Mononuclear cell (primary cell): Measurements from ENCODE around the gene ARL6IP5. TPM values are rescaled to one million over a fixed set of nuclear protein-coding genes. Genes with fewer than 3 reads are reported as not detected.

ENCODE experiments used
- H3K27me3 ChIP-seq: 2 replicates; pipeline ENCODE4 v1.6.0; 2011; ENCODE audit warnings: low read length, control low read depth; ENCODE audit not compliant: insufficient read depth
- H3K4me1 ChIP-seq: 2 replicates; pipeline ENCODE4 v1.5.1; 2011; ENCODE audit warnings: mild to moderate bottlenecking, low read length, control low read depth; ENCODE audit not compliant: insufficient read depth
- H3K4me3 ChIP-seq: 2 replicates; pipeline ENCODE4 v1.5.1; 2011; ENCODE audit warnings: mild to moderate bottlenecking, low read length, moderate library complexity
- H3K9me3 ChIP-seq: 2 replicates; pipeline ENCODE4 v1.5.1; 2011; ENCODE audit warnings: low read depth, mild to moderate bottlenecking, control low read depth, low read length
- total RNA-seq: library from RNA; depleted of rRNA; stranded (reverse); fragments of >200 nt; gene quantifications from one replicate; pipeline ENCODE4 v1.2.3, GENCODE V29; 2012

The ARL6IP5 gene
- total RNA-seq, 1 donor = 72.2 TPM

DNA sequence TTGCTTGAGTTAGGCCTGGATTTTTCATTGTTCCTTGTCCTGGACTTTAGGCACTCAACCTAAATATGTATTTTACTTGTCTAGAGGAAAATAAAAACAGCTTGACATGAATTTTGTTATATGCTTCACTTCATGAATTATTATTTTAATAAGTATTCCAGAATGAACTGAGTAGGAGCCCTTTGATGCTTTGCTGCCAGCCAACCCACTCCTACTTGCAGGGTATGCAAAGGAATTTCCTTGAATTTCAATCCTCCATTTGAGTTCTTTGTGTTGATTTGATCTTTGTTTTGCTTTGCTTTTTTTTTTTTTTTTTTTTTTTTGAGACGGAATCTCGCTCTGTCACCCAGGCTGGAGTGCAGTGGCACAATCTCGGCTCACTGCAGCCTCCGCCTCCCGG, 11.6 kb downstream of the ARL6IP5 start:
- no peaks in the 10 kb centered on the region for H3K9me3 ChIP-seq
- H3K4me3 ChIP-seq = no peak overlapping the region
- no peaks in the 10 kb centered on the region for H3K27me3 ChIP-seq
- peaks cover 90% of the 10 kb centered on the region for H3K4me1 ChIP-seq

DNA sequence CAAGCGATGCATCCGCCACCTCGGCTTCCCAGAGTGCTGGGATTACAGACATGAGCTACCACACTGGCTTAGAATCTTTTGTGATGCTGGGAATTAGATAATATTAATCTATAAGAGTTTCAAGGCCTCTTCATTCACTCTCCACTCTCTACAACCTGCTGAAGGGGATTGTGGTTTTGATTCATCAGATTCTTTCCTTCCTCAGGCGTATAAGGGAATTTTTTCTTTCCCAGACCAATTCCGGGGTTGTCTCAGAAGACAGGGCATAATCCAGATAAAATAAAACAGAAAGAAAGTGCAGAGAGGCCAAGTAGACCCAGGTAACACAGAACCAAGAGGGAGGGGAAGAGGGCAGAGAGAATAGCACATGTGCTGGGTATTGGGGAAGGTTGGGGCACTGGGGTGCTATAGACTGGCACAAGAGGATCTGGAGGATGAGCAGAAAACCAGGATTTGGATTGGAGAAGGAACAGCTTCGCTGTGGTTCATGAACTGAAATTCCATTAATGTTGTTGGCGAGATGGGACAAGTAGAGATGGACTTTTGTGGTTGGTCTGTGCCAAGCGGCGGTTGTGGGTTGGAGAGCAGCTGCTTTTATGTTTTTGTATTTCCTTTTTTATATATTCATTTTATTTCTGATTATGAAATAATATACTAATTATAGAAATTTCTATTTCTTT, 12.8 kb downstream of the ARL6IP5 start:
- H3K27me3 ChIP-seq = no peaks in the 10 kb centered on the region
- no peak overlapping the region for H3K4me3 ChIP-seq
- H3K4me1 ChIP-seq = peaks cover 86% of the 10 kb centered on the region
- H3K9me3 ChIP-seq = no peaks in the 10 kb centered on the region

DNA sequence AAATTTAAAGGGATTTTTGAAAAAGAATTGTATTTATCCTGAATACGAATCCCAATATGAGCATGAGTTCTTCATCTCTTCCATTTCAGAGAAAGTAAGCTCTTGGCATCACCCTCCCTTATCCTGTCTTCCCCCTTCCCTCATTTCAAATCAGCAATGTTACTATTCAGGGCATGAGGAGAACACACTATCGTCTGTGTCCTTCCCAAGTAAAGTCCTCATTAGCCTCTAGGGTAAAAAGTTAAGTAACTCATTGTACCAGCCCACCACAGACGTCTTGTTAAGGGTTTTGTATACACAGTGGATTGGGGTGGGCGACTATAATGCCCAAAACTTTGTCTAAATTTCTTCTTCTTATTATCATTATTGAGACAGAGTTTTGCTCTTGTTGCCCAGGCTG, 14.8 kb downstream of the ARL6IP5 start:
- no peaks in the 10 kb centered on the region for H3K27me3 ChIP-seq
- no peaks in the 10 kb centered on the region for H3K9me3 ChIP-seq
- no peak overlapping the region for H3K4me3 ChIP-seq
- H3K4me1 ChIP-seq = peaks cover 75% of the 10 kb centered on the region

DNA sequence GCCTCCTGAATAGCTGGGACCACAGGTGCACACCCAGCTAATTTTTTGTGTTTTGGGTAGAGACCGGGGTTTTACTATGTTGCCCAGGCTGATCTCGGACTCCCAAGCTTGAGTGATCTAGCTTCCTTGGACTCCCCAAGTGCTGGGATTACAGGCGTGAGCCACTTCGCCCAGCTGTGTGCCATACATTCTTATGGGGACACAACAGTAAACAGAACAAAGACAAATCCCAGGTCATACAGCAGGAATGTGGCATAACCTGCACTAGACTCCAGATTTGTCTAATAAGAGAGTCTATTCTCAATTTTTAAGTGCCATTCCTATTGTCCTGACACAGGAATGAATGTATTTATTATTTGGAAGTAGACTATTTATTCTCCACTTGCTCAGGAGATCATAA, 17.6 kb downstream of the ARL6IP5 start:
- Histone ChIP-seq H3K9me3 (no peaks in the 10 kb centered on the region), H3K27me3 (no peaks in the 10 kb centered on the region), H3K4me1 (peaks cover 55% of the 10 kb centered on the region), H3K4me3 (no peak overlapping the region)

DNA sequence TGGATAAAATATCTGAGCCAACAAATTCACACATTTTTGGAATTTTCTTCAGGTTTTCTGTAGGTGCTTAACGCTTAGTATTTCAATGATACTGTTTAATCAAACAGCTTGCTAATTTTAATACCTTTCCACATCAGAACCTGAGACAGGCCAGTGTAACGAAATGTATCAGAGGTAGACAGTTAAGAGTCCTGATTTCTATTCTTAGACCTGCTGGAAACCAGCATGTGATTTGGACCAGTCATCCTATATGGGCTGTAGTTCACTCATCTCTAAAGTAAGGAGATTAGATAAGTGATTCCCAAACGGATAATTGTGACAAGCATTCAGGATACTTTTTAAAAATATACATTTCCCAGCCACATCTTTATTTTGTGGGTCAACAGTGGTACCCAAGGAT, 18.4 kb downstream of the ARL6IP5 start:
- Histone ChIP-seq H3K9me3 (no peaks in the 10 kb centered on the region), H3K27me3 (no peaks in the 10 kb centered on the region), H3K4me3 (no peak overlapping the region), H3K4me1 (peaks cover 47% of the 10 kb centered on the region)

DNA sequence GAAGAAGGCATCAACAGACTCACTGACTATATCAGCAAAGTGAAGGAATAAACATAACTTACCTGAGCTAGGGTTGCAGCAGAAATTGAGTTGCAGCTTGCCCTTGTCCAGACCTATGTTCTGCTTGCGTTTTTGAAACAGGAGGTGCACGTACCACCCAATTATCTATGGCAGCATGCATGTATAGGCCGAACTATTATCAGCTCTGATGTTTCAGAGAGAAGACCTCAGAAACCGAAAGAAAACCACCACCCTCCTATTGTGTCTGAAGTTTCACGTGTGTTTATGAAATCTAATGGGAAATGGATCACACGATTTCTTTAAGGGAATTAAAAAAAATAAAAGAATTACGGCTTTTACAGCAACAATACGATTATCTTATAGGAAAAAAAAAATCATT, 19.8 kb downstream of the ARL6IP5 start:
- no peaks in the 10 kb centered on the region for H3K9me3 ChIP-seq
- H3K4me3 ChIP-seq = no peak overlapping the region
- no peaks in the 10 kb centered on the region for H3K27me3 ChIP-seq
- H3K4me1 ChIP-seq = peaks cover 41% of the 10 kb centered on the region

DNA sequence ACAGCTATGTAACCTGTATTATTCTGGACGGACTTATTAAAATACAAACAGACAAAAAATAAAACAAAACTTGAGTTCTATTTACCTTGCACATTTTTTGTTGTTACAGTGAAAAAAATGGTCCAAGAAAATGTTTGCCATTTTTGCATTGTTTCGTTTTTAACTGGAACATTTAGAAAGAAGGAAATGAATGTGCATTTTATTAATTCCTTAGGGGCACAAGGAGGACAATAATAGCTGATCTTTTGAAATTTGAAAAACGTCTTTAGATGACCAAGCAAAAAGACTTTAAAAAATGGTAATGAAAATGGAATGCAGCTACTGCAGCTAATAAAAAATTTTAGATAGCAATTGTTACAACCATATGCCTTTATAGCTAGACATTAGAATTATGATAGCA, 20.6 kb downstream of the ARL6IP5 start:
- H3K27me3 ChIP-seq = no peaks in the 10 kb centered on the region
- peaks cover 35% of the 10 kb centered on the region for H3K4me1 ChIP-seq
- no peak overlapping the region for H3K4me3 ChIP-seq
- H3K9me3 ChIP-seq = no peaks in the 10 kb centered on the region

DNA sequence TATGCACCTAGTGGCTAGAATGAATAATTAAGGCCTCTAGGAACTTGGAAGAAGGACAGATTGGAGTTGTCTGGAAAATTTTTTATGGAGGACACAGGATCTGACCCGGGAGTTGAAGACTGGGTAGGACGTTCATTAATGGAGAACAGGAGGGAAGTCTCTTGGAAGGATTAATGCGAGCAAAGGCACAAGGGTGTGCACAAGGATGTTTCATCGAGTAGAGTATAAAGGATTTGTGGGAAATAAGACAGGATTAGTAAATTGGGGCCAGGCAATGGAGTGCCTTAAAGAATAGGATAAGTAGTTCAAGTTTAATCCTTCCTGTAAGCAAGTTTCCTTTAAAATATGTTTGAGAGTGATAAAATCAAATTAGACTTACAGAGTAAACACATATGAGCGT, 23.1 kb downstream of the ARL6IP5 start:
- H3K4me3 ChIP-seq = no peak overlapping the region
- H3K9me3 ChIP-seq = no peaks in the 10 kb centered on the region
- H3K4me1 ChIP-seq = peaks cover 17% of the 10 kb centered on the region
- H3K27me3 ChIP-seq = no peaks in the 10 kb centered on the region

DNA sequence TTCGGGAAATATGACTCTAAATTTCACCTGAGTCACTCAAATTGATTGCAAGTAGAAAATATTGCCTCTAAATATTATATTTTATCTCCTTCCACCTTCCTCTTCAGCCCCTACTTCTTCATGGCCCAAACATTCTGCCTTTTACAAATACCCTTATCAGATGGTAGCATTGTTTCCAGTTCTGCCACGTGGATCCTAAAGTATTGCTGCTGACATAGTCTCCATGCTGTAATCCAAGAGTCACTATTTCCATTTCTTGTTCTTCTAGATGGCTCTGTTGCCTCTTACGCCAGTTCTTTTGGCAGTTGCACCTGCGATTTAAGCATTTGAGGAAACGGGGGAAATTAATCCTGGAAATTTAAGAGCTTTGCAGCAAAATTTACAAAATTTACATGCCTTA, 24.1 kb downstream of the ARL6IP5 start:
- Histone ChIP-seq H3K4me3 (no peak overlapping the region), H3K27me3 (no peaks in the 10 kb centered on the region), H3K9me3 (no peaks in the 10 kb centered on the region), H3K4me1 (peaks cover 15% of the 10 kb centered on the region)

DNA sequence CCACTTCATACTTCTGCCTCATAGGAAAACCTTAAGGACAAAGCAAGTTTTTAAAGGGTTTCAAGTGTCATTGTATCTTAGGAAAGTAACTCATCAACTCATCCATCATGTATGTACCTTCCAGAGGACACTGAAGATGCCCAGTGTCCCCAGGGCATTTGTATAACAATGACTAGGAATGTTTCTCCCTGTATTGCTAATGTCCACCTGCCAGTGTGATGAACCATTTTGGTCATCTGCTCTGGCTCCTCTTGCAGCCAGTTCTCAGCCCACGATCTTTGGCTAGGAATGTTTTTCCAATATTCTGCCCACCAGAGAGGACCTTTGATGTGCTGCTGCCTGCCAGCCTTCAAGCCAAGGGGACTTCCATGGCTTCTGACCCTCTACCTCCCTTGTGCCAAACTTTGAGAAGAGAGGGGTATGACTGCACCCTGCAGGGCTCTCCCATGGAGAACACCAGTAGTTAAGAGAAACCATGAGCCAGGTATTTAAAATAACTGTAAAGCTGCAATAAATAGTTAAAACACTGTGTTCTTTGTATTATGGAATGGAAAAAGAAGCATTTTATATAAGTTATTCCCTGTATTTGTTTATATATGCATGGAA, 26.3 kb downstream of the ARL6IP5 start:
- Histone ChIP-seq H3K27me3 (no peaks in the 10 kb centered on the region), H3K9me3 (no peaks in the 10 kb centered on the region), H3K4me3 (no peak overlapping the region), H3K4me1 (peaks cover 2% of the 10 kb centered on the region)

DNA sequence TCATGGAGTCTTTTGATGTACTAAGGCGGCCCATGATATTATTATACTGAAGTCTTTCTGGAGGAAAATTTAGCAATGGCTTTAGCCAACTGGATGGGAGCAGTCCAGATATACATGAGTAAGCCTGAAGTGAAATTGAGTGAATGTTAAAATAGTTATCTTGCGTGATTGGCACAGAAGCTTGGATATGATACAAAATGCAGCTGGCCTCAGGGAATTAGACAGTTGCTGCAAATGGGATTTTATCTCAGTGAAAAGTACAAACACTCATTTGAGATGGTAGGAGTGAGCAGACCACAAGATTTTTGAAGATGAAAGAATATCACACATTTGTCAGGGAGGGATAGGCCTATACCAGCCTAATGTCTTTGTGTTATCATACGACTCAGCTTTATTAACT, 28.8 kb downstream of the ARL6IP5 start:
- Histone ChIP-seq H3K9me3 (no peaks in the 10 kb centered on the region), H3K27me3 (no peaks in the 10 kb centered on the region), H3K4me1 (no peaks in the 10 kb centered on the region), H3K4me3 (no peak overlapping the region)

DNA sequence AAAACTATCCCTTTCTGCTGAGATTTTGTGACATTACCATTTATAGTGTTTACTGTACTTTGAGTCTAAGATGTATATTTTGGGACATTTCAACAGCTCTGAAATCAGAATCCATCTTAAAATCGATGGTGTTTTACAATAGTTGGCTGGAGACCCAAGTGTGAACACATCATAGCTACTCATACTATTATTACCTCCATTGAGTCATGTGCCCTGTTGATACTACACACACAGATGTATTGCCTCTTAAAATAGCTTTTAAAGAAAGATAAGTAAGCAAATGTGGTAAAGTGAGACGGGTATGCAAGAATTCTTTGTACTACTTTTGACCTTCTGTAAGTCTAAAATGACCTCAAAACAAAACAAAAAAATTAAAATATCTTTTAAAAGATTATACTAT, 31.0 kb downstream of the ARL6IP5 start:
- Histone ChIP-seq H3K9me3 (no peaks in the 10 kb centered on the region), H3K27me3 (no peaks in the 10 kb centered on the region), H3K4me1 (no peaks in the 10 kb centered on the region), H3K4me3 (no peak overlapping the region)

DNA sequence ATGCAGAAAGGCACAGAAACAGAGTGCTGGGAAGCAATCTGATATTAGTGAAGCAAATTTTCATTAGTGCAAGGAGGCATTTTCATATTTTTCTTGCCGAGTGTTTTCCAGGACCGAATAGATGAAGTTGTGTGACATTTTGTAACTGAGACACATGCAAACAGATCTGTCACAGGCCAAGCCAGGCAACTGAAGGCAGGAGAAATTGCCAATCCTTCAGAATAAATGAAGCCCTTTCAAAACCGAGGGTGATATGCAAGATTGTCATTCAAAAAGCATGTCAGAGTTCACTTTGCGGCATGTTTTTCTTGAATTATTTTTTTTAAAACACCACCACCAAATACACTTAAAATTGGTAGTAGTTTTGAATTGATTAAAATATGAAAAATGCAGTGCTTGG, 31.4 kb downstream of the ARL6IP5 start:
- Histone ChIP-seq H3K27me3 (no peaks in the 10 kb centered on the region), H3K4me3 (no peak overlapping the region), H3K9me3 (no peaks in the 10 kb centered on the region), H3K4me1 (no peaks in the 10 kb centered on the region)

DNA sequence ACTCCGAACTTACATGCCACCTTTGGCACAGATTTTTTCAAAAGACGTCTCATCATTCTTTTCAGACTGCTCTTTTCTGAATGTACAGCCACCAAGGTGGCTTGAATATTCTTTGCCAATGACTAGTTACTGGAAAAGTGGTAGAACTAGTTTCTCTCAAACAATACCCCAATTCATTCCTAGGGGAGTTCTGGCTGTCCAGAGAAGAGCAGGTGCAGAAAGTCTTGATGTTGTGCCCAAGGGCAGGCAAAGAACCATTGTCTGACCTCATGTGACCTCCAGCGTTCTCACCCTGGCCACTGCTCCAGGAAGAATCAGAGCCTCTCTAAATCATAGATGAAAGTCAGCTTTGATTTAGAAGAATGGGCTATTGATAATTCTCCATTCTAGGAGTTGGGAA, 32.2 kb downstream of the ARL6IP5 start:
- Histone ChIP-seq H3K4me1 (no peaks in the 10 kb centered on the region), H3K4me3 (no peak overlapping the region), H3K9me3 (no peaks in the 10 kb centered on the region), H3K27me3 (no peaks in the 10 kb centered on the region)

DNA sequence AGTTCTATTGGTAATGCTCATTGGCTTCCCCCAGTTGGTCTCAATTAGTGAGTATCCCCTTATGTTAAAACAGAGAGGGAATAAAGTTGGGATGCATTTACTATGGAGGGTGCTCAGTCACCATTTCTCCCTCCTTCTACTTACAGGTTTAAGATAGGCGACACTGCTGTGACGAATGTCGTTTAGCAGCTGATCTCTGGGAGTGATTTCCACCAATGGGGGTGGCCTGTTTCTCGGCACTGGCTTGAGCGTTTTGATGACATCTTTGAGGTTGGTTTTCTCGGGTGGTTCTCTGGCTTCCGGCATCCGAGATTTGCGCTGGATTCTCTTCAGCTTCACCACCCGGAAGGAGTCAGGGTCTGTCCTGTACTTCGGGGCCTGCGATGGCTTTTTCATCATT, 33.8 kb downstream of the ARL6IP5 start:
- no peaks in the 10 kb centered on the region for H3K27me3 ChIP-seq
- no peaks in the 10 kb centered on the region for H3K9me3 ChIP-seq

DNA sequence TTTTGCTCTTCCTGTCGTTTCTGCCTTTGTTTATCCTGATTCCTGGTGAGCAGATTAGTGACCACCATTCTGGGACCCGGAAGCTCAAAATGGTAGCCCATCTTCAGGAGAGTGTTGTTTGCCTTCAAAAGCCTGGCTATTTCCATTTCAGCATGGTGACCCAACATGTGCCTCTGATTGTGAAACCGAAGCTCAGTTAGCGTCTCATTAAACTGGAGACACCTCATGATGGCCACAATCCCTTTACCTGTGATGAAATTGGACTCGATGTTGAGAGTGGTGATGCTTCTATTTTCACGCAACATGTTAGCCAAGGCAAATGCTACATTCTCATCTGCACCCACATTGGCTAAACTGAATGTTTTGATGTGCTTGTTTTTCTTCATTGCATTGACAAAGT, 34.4 kb downstream of the ARL6IP5 start:
- no peaks in the 10 kb centered on the region for H3K4me1 ChIP-seq
- no peaks in the 10 kb centered on the region for H3K9me3 ChIP-seq
- H3K4me3 ChIP-seq = no peak overlapping the region
- no peaks in the 10 kb centered on the region for H3K27me3 ChIP-seq

More for the DNA sequence above, 33.8 kb downstream of the ARL6IP5 start:
- Histone ChIP-seq H3K4me3 (no peak overlapping the region), H3K4me1 (no peaks in the 10 kb centered on the region)
